ENCODE measurements around the gene CLRN2. TPM values are rescaled to one million over a fixed set of nuclear protein-coding genes. Genes with fewer than 3 reads are reported as not detected.
"Not testable (repeated sequence)": the region's sequence is repeated elsewhere in the genome, so short reads cannot be mapped to it uniquely, and the experiment has no call there.

Gene CLRN2
- total RNA-seq, 1 donor from 2014 or later = not detected

DNA sequence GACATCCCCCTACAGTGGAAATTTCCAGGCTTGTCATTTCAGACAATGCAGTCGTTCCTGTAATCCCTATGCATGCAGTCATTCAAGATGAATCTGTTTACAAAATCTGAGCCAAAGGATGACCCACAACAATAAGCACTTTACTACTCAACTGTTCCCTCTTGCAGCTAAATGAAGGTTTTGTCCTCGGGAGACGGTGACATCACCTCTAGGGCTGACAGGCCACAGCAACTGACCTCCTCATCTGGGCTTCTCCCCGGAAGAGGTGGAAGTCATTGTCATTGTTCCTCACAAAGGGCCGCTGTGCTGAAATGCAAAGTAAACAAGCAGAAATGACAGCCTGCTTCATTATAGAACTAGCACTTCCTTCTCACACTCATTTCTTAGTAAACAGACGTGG, 29.2 kb downstream of the CLRN2 start:
- DNase-seq (ENCODE audit: low read depth in 2 of 2) = peak; percentile 10 to 17

DNA sequence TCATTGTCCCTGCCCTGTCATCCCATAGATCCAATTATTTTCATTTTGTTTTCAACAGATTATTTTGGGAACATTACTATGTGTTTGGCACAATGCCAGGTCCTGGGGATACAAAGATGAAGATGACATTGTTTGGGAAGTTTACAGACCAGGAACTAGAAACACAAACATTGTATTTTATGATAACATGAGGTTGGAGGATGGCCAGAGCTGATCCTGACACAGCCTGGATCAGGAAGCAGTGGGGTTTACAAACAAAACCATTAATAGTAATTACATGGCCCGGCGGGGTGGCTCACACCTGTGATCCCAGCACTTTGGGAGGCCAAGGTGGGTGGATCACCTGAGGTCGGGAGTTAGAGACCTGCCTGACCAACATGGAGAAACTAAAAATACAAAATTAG, 29.9 kb downstream of the CLRN2 start:
- peak; percentile 67 to 77 for DNase-seq (ENCODE audit: low read depth in 2 of 2)

DNA sequence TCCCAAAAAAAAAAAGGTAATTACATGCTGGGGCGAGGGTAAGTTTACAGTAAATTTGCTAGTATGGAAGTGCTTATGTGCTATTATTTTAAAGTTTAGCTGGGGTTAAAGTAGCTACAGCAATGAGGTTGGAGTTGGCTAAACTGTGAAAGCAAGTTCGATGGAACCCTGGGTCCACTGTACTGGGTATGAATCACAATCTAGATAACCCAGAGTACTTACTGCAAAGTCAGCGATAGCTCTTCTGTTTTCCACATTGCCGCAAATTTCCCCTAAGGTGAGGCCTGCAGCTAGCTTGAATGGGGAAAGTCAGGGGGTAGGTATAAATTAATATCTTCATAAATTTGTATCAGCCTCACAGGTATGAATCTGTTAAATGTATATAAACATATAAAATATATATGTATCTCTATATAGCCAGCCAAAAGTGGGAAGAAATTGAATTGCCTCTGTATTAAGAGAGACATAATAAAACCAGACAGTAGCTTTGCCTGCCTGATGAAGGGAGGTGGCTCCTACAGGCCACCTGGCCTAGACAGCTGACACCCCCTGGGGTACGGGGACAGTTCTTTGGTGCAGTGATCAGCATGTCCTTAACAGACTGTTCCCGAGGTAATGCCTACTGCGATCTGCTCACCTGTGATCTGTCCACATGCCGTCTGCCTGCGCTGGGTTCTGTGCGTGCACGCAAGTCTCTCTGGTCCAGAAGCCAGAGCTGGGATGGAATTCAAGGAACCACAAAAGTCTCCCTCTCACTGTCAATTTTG, 30.6 kb downstream of the CLRN2 start:
- DNase-seq (ENCODE audit: low read depth in 2 of 2) = no peak

DNA sequence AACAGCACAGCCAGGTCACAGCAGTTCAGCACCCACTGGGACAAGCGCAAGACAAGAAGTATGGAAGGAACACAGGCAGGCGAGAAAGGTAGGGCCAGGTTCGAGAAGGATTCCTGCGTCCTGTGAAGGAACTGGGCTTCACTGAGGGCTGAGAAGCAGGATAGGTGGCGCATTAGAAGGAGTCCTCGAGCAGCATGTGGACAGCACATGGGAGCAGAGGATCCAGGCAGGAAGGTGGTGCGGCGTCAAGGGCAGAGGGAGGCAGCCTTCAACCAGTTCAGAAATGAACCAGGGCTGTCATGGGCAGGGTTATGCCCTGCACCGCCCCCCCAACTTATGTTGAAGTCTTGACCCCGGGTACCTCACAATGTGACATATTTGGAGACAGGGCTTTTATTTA, 31.3 kb downstream of the CLRN2 start:
- no peak for DNase-seq (ENCODE audit: low read depth in 2 of 2)

- no peak for DNase-seq (ENCODE audit: low read depth in 2 of 2)
These were observed 31.7 kb downstream of the CLRN2 start for GRCh38 chr4:17546678-17547077.

DNA sequence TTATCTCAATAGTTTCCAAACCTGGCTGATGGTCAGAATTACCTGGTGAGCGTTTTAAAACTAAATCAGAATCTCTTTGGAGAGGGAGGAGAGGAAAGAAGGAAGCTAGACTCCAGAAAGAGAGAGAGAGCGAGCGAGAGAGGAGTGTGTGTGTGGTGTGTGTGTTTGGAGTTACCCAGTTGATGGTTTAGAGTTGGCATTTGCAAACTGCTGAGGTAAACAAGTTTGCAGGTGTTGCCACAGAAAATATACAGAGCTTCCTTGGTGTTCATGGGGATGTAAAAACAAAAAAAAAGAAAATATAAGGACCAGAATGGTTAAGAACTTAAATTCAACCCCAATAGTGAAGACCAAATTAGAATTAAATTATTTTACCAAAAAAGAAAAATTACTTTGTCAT, 35.6 kb downstream of the CLRN2 start:
- DNase-seq (ENCODE audit: low read depth in 2 of 2) = no peak

- no peak for DNase-seq (ENCODE audit: low read depth in 2 of 2)
These were observed 37.5 kb downstream of the CLRN2 start for GRCh38 chr4:17552427-17552826.

DNA sequence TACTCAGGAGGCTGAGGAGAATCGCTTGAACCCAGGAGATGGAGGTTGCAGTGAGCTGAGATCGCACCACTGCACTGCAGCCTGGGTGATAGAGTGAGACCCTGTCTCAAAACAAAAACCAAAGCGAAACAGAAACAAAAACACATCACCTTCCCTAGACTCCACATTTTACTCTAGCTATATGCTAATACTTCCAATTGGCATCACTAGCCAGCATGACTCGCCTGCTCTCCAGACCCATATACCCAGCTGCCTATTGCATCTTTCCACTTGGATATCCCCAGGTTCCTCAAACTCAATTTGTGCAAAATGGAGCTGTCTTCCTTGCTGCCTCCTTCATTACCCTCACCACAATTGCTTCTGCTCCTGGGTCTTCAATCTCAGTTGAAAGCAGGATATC, 39.6 kb downstream of the CLRN2 start:
- DNase-seq (ENCODE audit: low read depth in 2 of 2) = no peak

GRCh38 chr4:17556498-17556897, 41.5 kb downstream of the CLRN2 start:
- no peak for DNase-seq (ENCODE audit: low read depth in 2 of 2)

GRCh38 chr4:17557880-17558279, 42.9 kb downstream of the CLRN2 start:
- no peak for DNase-seq (ENCODE audit: low read depth in 2 of 2)

- DNase-seq (ENCODE audit: low read depth in 2 of 2) = no peak
These were observed 44.2 kb downstream of the CLRN2 start for GRCh38 chr4:17558941-17559708.

DNA sequence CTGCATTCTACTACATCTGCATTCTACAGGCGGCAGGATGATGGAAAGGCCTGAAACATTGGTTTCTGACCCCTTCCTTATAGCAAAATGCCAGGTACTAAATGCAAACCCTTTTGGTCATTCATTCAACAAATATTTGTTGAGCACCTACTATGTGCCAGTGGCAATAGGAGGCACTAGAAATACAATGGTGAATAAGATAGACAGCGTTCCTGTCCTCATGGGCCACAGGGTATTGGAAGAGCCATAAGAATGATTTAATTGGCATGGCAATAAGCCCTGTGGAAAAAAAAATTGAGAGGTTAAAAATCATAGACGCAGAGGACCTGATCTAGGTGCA, 44.7 kb downstream of the CLRN2 start:
- DNase-seq (ENCODE audit: low read depth in 2 of 2) = no peak

GRCh38 chr4:17560065-17560673, 45.2 kb downstream of the CLRN2 start:
- no peak for DNase-seq (ENCODE audit: low read depth in 2 of 2)

- peak in 1 of 2 donors; percentile 19 for DNase-seq (ENCODE audit: low read depth in 2 of 2)
These were observed 46.4 kb downstream of the CLRN2 start for GRCh38 chr4:17561195-17561909.

GRCh38 chr4:17562157-17562556, 47.2 kb downstream of the CLRN2 start:
- DNase-seq (ENCODE audit: low read depth in 2 of 2) = no peak

GRCh38 chr4:17565846-17566245, 50.9 kb downstream of the CLRN2 start:
- no peak for DNase-seq (ENCODE audit: low read depth in 2 of 2)

- DNase-seq (ENCODE audit: low read depth in 2 of 2) = no peak
These were observed 52.3 kb downstream of the CLRN2 start for GRCh38 chr4:17567271-17567670.

DNA sequence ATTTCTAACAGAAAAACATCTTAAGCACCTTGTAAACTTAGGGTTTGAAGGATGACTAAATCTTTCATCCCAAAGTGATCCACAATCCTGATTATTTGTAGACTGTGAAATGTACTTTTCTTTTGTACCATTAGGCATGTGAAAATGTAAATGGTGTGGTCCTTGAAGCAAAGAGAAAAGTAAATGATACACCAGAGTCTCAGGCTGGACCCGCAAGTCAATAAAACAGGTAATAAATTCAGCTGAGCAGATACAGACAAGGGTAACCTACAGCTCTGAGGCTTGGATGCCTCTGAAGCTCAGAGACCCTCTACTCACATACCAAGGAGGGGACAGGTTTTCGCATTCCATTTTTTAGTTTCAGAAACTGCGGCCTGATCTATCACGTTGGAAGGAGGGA, 59.2 kb downstream of the CLRN2 start:
- no peak for DNase-seq (ENCODE audit: low read depth in 2 of 2)

DNA sequence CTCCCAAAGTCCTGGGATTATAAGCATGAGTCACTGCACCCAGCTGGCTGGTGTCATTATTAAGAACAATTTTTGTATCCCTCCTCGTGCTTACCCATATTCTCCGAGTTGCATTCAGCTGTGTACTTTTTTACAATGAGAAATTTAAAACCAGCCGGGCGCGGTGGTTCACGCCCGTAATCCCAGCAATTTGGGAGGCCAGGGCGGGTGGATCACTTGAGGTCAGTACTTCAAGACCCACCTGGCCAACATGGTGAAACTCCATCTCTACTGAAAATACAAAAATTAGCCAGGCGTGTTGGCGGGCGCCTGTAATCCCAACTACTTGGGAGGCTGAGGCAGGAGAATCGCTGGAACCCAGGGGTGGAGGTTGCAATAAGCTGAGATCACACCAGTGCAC, 60.2 kb downstream of the CLRN2 start:
- DNase-seq (ENCODE audit: low read depth in 2 of 2) = not testable (repeated sequence)

Data from dermis microvascular lymphatic vessel endothelial cell (primary cell).